Retinal pigment epithelial cell (primary cell): ENCODE data around the gene NUBP2.

Source experiments
- DNase-seq: peaks from one replicate; pipeline ENCODE4 v3.0.0-alpha.2; 2010; ENCODE audit warnings: low read depth
- H3K4me3 ChIP-seq: 2 replicates; pipeline ENCODE4 v1.5.1; 2011; ENCODE audit warnings: mild to moderate bottlenecking, low read length, control low read depth, moderate library complexity
- CTCF ChIP-seq: conservative IDR thresholded peaks from 2 replicates; pipeline ENCODE4 v1.5.1; 2011; ENCODE audit warnings: low read depth, low read length, control low read depth, inconsistent platforms

NUBP2 gene

GRCh38 chr16:1772908-1773702, 9.7 kb upstream of the NUBP2 start, which contains the start of gene MRPS34:
Gene MRPS34, minus strand, starts transcription at chr16:1773134. Its CDS starts 15 bp downstream, at chr16:1773119.
- DNase-seq: peak; percentile 48
- TF ChIP-seq CTCF: peak; percentile 66
- peak within 1 kb of the TSS; percentile 67 for H3K4me3 ChIP-seq

- H3K4me3 ChIP-seq: peak overlapping the region; percentile 67
- no peak for DNase-seq
- no peak for TF ChIP-seq CTCF
Measured at GRCh38 chr16:1773703-1774447, 8.9 kb upstream of the NUBP2 start.

GRCh38 chr16:1774448-1774780, 8.3 kb upstream of the NUBP2 start:
- DNase-seq: no peak
- H3K4me3 ChIP-seq: peak overlapping the region; percentile 67
- TF ChIP-seq CTCF: no peak

- no peak for DNase-seq
- no peak for TF ChIP-seq CTCF
- H3K4me3 ChIP-seq: no peak overlapping the region
Measured at GRCh38 chr16:1775006-1775845, 7.5 kb upstream of the NUBP2 start.

GRCh38 chr16:1775846-1776671, 6.7 kb upstream of the NUBP2 start:
- H3K4me3 ChIP-seq: no peak overlapping the region
- TF ChIP-seq CTCF: no peak
- no peak for DNase-seq

- TF ChIP-seq CTCF: no peak
- no peak for DNase-seq
- H3K4me3 ChIP-seq: no peak overlapping the region
Measured at GRCh38 chr16:1776672-1776955, 6.1 kb upstream of the NUBP2 start.
